Smooth muscle cell of the umbilical artery (primary cell): Measurements from ENCODE around the gene DCTPP1. TPM values are rescaled to one million over a fixed set of nuclear protein-coding genes. Genes with fewer than 3 reads are reported as not detected.

Source experiments
- total RNA-seq: library from RNA; depleted of rRNA; stranded (reverse); fragments of >200 nt; gene quantifications from 2 replicates; pipeline ENCODE4 v1.2.3, GENCODE V29; 2014

DCTPP1 gene
- total RNA-seq, result 5.6 and 13.6 TPM in 2 replicates

GRCh38 chr16:30429678-30430427 is at the start of gene DCTPP1:
Gene DCTPP1, minus strand, starts transcription at chr16:30430030. Its CDS starts 50 bp downstream, at chr16:30429980.

GRCh38 chr16:30472328-30472942 is 42.6 kb upstream of the DCTPP1 start, which contains the start of gene ITGAL:
Gene ITGAL, plus strand, starts transcription at chr16:30472742. Its CDS starts 96 bp downstream, at chr16:30472838.

GRCh38 chr16:30445408-30446202 is 15.8 kb upstream of the DCTPP1 start, which contains the start of gene SEPHS2:
Gene SEPHS2, minus strand, starts transcription at chr16:30445874. Its CDS starts 147 bp downstream, at chr16:30445727.

GRCh38 chr16:30407102-30407803 is 22.6 kb downstream of the DCTPP1 start, which contains the start of gene ZNF771:
Gene ZNF771, plus strand, starts transcription at chr16:30407606. Its CDS starts 448 bp downstream, at chr16:30408054.

GRCh38 chr16:30395155-30395991 is 34.5 kb downstream of the DCTPP1 start, which contains the start of gene ZNF48:
Gene ZNF48, plus strand, starts transcription at chr16:30395420. Its CDS starts 375 bp downstream, at chr16:30395795.

GRCh38 chr16:30382111-30382881 is 47.5 kb downstream of the DCTPP1 start, which contains the start of gene SEPTIN1:
Gene SEPTIN1, minus strand, starts transcription at chr16:30382561. Its CDS starts 19 bp downstream, at chr16:30382542.

GRCh38 chr16:30374538-30374937 is 55.3 kb downstream of the DCTPP1 start, which contains the start of gene MYL11:
Gene MYL11, plus strand, starts transcription at chr16:30374802. Its CDS starts 56 bp downstream, at chr16:30374858.

Other genes starting within 250 kb of the DCTPP1 start
- gene CORO1A, start 246.4 kb downstream of the DCTPP1 start, total RNA-seq, result 0.59 and 2.4 TPM in 2 replicates
- gene BOLA2B, start 236.4 kb downstream of the DCTPP1 start, total RNA-seq, result 64.8 and 138 TPM in 2 replicates
- 17.3 and 25.8 TPM in 2 replicates for gene SLX1A, start 236.2 kb downstream of the DCTPP1 start, total RNA-seq
- gene SULT1A3, start 230.8 kb downstream of the DCTPP1 start, total RNA-seq, result 3.1 and 3.6 TPM in 2 replicates
- 1.4 and 1.8 TPM in 2 replicates for gene NPIPB13, start 181.6 kb downstream of the DCTPP1 start, total RNA-seq
- gene CD2BP2, start 74.7 kb downstream of the DCTPP1 start, total RNA-seq, result 27.9 and 28.5 TPM in 2 replicates
- gene TBC1D10B, start 59.5 kb downstream of the DCTPP1 start, total RNA-seq, result 26.1 and 47.7 TPM in 2 replicates
- not detected in 2 replicates for gene MYL11, start 55.2 kb downstream of the DCTPP1 start, total RNA-seq
- 0.37 and 0.59 TPM in 2 replicates for gene SEPTIN1, start 47.5 kb downstream of the DCTPP1 start, total RNA-seq
- 8.9 and 9.6 TPM in 2 replicates for gene ZNF48, start 34.6 kb downstream of the DCTPP1 start, total RNA-seq
- gene ZNF771, start 22.4 kb downstream of the DCTPP1 start, total RNA-seq, result 12.1 and 13.1 TPM in 2 replicates
- gene SEPHS2, start 15.8 kb upstream of the DCTPP1 start, total RNA-seq, result 7.7 and 8.8 TPM in 2 replicates
- gene ITGAL, start 42.7 kb upstream of the DCTPP1 start, total RNA-seq, result 0.89 TPM in 1 of 2 replicates, not detected in the other
- 12.8 and 16.0 TPM in 2 replicates for gene ZNF768, start 96.5 kb upstream of the DCTPP1 start, total RNA-seq
- gene ZNF747, start 104.8 kb upstream of the DCTPP1 start, total RNA-seq, result 7.6 and 9.5 TPM in 2 replicates
- 4.2 and 4.8 TPM in 2 replicates for gene ZNF764, start 128.3 kb upstream of the DCTPP1 start, total RNA-seq
- gene ZNF688, start 141.7 kb upstream of the DCTPP1 start, total RNA-seq, result 4.8 and 7.6 TPM in 2 replicates
- gene ZNF785, start 155.7 kb upstream of the DCTPP1 start, total RNA-seq, result 11.6 TPM in 2 replicates
- 3.6 TPM in 2 replicates for gene ZNF689, start 180.4 kb upstream of the DCTPP1 start, total RNA-seq
- 8.0 and 8.7 TPM in 2 replicates for gene PRR14, start 220.9 kb upstream of the DCTPP1 start, total RNA-seq
- gene FBRS, start 228.4 kb upstream of the DCTPP1 start, total RNA-seq, result 20.5 and 27.5 TPM in 2 replicates